ENCODE measurements around the gene CYP2C18. TPM values are rescaled to one million over a fixed set of nuclear protein-coding genes. Genes with fewer than 3 reads are reported as not detected.
"Not testable (repeated sequence)": the region's sequence is repeated elsewhere in the genome, so short reads cannot be mapped to it uniquely, and the experiment has no call there.

The CYP2C18 gene
- total RNA-seq, 2 donors from 2014 or later = 0.15 TPM; not detected in 1

DNA sequence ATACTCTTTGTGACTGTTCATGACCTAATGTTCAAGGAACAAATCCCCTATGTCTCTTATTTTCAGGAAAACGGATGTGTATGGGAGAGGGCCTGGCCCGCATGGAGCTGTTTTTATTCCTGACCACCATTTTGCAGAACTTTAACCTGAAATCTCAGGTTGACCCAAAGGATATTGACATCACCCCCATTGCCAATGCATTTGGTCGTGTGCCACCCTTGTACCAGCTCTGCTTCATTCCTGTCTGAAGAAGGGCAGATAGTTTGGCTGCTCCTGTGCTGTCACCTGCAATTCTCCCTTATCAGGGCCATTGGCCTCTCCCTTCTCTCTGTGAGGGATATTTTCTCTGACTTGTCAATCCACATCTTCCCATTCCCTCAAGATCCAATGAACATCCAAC lies 51.7 kb downstream of the CYP2C18 start:
- DNase-seq = no peak
- no peak for ATAC-seq
- intact Hi-C loops (cut with DNase I) = no loop called here

DNA sequence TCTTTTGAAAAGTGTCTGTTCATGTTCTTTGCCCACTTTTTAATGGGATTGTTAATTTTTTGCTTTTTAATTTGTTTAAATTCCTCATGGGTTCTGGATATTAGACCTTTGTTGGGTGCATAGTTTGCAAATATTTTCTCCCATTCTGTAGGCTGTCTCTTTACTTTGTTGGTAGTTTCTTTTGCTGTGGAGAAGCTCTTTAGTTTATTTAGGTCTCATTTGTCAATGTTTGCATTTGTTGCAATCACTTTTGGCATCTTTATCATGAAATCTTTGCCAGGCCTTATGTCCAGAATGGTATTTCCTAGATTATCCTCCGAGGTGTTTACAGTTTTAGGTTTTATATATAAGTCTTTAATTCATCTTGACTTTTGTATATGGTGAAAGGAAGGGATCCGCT lies 55.1 kb downstream of the CYP2C18 start:
- intact Hi-C loops (cut with DNase I) = no loop called here
- ATAC-seq (no peak), DNase-seq (no peak)

DNA sequence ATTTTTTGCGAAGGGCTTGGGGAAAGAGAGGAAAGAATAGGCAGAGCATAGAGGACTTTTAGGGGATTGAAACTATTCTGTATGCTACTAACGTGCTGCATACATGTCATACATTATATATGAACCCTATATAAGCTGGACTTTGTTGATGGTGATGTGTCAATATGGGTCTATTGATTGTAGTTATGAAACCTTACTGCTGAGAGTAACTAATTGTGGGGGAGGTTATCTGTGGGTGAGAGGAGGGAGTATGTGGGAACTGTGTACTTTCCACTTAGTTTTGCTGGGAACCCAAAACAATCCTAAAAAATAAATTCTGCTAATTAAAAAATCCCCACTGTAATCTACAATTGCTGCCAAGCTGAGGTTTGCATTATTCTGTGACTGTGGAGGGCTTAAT lies 63.6 kb downstream of the CYP2C18 start:
- ATAC-seq (no peak), DNase-seq (no peak)
- intact Hi-C loops (cut with DNase I) = no loop called here

DNA sequence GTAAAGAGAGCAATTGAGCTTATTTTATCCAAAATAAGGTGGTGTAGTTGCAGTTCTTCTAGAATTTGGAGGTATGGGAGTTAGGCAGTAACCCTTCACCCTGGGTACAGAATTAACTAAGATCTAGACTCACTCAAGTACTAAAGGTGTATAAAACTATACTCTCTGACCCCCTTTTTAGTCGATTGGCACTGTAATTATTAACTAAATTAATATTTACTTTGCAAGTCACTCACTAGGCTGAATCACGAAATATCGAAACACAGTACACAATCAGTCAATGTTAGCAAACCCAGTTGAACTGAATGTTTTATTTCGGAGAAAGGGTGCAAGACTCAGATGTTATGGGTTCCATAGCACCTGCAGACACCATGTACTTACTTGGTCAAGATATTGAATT lies 64.3 kb downstream of the CYP2C18 start:
- no peak for ATAC-seq
- intact Hi-C loops (cut with DNase I) = no loop called here
- no peak for DNase-seq

DNA sequence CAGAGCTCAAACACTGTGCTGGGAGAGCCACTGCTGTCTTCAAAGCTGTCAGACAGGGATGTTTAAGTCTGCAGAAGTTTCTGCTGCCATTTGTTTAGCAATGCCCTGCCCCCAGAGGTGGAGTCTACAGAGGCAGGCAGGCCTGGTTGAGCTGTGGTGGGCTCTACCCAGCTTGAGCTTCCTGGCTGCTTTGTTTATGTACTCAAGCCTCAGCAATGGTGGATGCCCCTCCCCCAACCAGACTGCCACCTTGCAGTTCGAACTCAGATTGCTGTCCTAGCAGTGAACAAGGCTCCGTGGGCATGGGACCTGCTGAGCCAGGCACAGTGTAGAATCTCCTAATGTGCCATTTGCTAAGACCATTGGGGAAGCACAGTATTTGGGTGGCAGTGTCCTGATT lies 74.4 kb downstream of the CYP2C18 start:
- DNase-seq (no peak), ATAC-seq (no peak)
- intact Hi-C loops (cut with DNase I) = no loop called here

DNA sequence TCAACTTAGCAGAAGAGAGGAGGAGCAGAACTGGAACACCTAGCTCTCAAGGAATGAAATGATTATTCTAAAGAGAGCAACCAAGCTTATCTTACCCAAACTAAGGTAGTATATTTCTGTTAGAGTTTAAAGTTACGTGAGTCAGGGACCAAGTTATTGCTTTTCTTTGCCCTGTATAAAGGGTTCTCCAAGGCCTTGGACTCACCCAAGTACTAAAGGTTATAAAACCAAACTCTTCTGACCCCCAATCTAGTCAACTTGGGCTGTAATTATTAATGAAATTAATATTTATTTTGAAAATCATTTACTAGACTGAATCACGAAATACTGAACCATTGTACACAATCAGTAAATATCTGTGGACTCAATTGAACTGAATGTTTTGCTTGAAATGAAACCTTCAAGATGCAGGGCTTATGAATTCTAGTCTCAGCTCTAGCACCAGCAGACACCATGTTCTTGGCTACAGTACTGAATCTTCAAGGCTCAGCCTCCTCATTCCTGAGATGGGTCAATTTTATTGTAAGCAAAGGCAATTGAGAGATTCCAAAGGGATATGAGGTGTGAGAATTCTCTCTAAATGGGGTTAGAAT lies 77.2 kb downstream of the CYP2C18 start:
- intact Hi-C loops (cut with DNase I) = no loop called here
- no peak for ATAC-seq
- no peak for DNase-seq

DNA sequence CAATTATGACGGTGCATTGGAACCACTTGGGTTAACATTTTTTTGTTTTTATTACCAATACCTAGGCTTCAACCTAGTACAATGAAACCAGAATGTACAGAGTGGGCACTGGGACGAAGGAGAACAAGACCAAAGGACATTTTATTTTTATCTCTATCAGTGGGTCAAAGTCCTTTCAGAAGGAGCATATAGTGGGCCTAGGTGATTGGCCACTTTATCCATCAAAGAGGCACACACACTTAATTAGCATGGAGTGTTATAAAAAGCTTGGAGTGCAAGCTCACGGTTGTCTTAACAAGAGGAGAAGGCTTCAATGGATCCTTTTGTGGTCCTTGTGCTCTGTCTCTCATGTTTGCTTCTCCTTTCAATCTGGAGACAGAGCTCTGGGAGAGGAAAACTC lies 78.9 kb downstream of the CYP2C18 start, which contains the start of gene CYP2C19:
TSS of gene CYP2C19 (plus strand) at position 289 of the 400 bp plus-strand sequence. CDS start at position 314, 25 bp downstream.
- intact Hi-C loops (cut with DNase I) = no loop called here
- no peak for ATAC-seq

DNA sequence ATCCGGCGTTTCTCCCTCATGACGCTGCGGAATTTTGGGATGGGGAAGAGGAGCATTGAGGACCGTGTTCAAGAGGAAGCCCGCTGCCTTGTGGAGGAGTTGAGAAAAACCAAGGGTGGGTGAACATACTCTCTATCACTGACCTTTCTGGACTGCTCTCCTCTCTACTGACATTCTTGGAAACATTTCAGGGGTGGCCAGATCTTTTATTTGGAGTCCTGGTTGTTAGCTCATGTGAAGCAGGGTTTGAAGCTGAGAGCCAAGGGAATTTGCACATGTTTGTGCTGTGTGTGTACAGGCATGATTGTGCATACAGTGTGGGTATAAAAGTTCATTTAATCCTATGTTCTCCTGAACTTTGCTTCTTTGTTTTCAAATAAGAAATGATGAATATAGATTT lies 91.9 kb downstream of the CYP2C18 start:
- ATAC-seq; DNase-seq; intact Hi-C loops (cut with DNase I): not testable (repeated sequence)

More for the DNA sequence above, 78.9 kb downstream of the CYP2C18 start, which contains the start of gene CYP2C19:
- DNase-seq = no peak

DNA sequence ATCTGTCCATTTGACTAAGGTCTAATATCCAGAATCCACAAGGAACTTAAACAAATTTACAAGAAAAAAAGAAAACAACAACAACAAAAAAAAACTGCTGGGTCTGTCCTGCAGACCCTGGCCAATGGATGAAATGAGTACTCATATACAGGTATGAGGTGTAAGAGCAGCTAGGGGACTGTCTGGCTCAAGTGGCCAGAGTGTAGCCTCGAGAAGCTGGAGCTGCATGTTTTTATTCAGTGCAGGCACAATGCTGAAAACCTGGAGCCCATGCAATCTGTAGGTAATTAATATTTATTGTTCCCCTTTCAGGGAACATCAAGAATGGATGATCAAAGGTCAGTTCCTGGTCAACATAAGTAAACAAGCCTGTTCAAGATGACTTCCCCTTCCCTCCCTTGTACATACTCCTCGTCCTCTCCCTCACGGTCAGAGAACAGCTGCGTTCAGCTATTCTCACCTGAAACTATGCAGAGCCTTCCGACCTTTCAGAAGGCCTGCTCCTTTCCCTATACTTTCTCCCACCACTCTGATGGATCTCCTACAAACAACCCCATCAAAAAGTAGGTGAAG lies 94.4 kb downstream of the CYP2C18 start:
- intact Hi-C loops (cut with DNase I) = no loop called here
- ATAC-seq = no peak
- DNase-seq = no peak

DNA sequence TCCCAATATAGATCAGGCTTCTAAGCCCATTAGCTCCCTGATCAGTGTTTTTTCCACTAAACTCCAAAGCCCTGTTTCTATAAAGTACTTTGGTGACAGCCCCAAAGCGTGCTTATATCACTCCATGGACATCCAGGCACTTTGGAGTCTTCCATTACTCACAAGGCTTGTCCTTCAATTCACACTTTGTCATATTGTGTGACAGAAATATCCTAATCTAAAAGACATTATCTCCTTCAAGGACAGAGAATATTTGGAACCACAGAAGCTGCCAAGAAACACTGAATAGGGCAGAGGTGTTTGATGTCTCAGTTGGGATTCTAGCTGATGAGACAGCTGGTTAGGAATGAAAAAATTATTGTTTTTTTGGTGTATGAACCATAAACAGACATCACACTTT lies 97.3 kb downstream of the CYP2C18 start:
- no peak for DNase-seq
- peak; percentile 81 to 83 for ATAC-seq
- intact Hi-C loops (cut with DNase I) = no loop called here

DNA sequence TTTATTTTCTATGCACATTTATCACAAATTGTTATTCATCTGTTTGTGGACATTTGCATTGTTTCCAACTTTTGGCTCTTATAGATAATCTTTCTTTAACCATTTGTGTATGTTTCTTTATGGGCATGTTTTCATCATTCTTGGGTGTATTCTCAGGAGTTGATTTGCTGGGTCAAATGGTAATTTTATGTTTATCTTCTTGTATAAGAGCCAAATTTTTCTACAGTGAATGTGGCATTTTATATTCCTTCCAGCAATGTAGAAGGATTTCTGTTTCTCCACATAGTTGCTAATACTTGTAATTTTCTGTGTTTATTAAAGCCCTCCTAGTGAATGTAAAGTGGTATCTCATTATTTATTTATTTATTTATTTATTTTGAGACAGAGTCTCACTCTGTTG lies 100.7 kb downstream of the CYP2C18 start:
- intact Hi-C loops (cut with DNase I) = no loop called here
- ATAC-seq (no peak), DNase-seq (no peak)

DNA sequence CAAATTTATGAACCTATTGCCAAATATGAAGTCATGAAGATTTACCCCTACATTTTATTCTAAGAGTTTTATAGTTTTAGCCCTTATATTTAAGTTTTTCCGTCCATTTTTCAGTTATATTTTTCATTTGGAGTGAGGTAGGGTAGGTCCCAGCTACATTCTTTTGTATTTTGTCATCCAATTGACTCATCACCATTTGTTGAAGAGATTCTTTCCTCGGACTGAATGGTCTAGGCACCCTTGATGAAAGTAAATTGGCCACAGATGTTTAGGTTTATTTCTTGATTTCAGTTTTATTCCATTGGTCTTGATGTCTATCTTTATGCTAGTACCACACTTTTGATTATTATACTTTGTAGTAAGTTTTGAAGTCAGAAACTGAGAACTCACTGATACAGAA lies 101.7 kb downstream of the CYP2C18 start:
- DNase-seq (no peak), ATAC-seq (no peak)
- intact Hi-C loops (cut with DNase I) = no loop called here

Other genes starting within 250 kb of the CYP2C18 start
- 1 to 10 TPM; 3.2 to 3.5 TPM for gene HELLS, start 137.9 kb upstream of the CYP2C18 start, total RNA-seq
- gene CYP2C19, start 79.0 kb downstream of the CYP2C18 start, total RNA-seq = under 1 TPM; 0.15 to 0.21 TPM